ENCODE measurements around the gene TADA2A.

DNA sequence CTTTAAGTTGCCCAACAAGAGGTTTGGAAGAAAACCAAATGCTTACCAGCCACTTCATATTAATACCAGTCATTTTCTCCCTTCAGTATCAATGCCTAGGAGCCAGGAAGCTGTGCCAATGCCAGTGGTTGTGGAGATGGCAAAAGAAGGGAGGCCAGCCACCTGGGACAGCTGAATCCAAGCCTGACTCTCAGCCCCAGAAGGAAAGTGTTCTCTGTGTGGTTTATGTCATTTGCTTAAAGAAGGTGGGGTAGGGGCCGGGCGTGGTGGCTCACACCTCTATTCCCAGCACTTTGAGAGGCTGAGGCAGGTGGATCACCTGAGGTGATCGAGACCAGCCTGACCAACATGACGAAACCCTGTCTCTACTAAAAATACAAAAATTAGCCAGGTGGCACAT, 17.5 kb upstream of the TADA2A start:
- TF ChIP-seq, protein P1, sequence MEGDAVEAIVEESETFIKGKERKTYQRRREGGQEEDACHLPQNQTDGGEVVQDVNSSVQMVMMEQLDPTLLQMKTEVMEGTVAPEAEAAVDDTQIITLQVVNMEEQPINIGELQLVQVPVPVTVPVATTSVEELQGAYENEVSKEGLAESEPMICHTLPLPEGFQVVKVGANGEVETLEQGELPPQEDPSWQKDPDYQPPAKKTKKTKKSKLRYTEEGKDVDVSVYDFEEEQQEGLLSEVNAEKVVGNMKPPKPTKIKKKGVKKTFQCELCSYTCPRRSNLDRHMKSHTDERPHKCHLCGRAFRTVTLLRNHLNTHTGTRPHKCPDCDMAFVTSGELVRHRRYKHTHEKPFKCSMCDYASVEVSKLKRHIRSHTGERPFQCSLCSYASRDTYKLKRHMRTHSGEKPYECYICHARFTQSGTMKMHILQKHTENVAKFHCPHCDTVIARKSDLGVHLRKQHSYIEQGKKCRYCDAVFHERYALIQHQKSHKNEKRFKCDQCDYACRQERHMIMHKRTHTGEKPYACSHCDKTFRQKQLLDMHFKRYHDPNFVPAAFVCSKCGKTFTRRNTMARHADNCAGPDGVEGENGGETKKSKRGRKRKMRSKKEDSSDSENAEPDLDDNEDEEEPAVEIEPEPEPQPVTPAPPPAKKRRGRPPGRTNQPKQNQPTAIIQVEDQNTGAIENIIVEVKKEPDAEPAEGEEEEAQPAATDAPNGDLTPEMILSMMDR (IDR thresholded peaks at IDR 0.05; ENCODE audit: poor library complexity) = no peak
- TF ChIP-seq EZH2 (IDR thresholded peaks at IDR 0.05; ENCODE audit: borderline replicate concordance) (no peak), EZH2phosphoT487 (IDR thresholded peaks at IDR 0.05; ENCODE audit: low read depth, severe bottlenecking, unreplicated experiment) (no peak)
